NCI-H526 treated with DMSO at 0.1 percent for 48 hours (cell line): ENCODE measurements around the gene MBP.

Experiments
- DNase-seq: peaks from one replicate; lab custom pipeline; 2025; lab: John Stamatoyannopoulos, UW

Gene MBP

GRCh38 chr18:77114415-77115191, 18.0 kb downstream of the MBP start:
- DNase-seq: peak; percentile 32

GRCh38 chr18:77114152-77114414, 18.5 kb downstream of the MBP start:
- no peak for DNase-seq

- DNase-seq: no peak
Measured at GRCh38 chr18:77113361-77114151, 19.0 kb downstream of the MBP start.

- no peak for DNase-seq
Measured at GRCh38 chr18:77112747-77113092, 19.9 kb downstream of the MBP start.

- DNase-seq: no peak
Measured at GRCh38 chr18:77111951-77112746, 20.4 kb downstream of the MBP start.

- DNase-seq: no peak
Measured at GRCh38 chr18:77111449-77111848, 21.1 kb downstream of the MBP start.

GRCh38 chr18:77110936-77111335, 21.6 kb downstream of the MBP start:
- DNase-seq: no peak

GRCh38 chr18:77110400-77110799, 22.2 kb downstream of the MBP start:
- DNase-seq: no peak

- DNase-seq: no peak
Measured at GRCh38 chr18:77109648-77110019, 22.9 kb downstream of the MBP start.

GRCh38 chr18:77108821-77109647, 23.5 kb downstream of the MBP start:
- no peak for DNase-seq

GRCh38 chr18:77108001-77108692, 24.4 kb downstream of the MBP start:
- DNase-seq: no peak

GRCh38 chr18:77107292-77107691, 25.3 kb downstream of the MBP start:
- no peak for DNase-seq

- DNase-seq: no peak
Measured at GRCh38 chr18:77106331-77106730, 26.3 kb downstream of the MBP start.

- no peak for DNase-seq
Measured at GRCh38 chr18:77105680-77106079, 26.9 kb downstream of the MBP start.

- no peak for DNase-seq
Measured at GRCh38 chr18:77105028-77105427, 27.6 kb downstream of the MBP start.

GRCh38 chr18:77103991-77104531, 28.5 kb downstream of the MBP start:
- DNase-seq: no peak

- no peak for DNase-seq
Measured at GRCh38 chr18:77103187-77103850, 29.3 kb downstream of the MBP start.

- no peak for DNase-seq
Measured at GRCh38 chr18:77102259-77103040, 30.1 kb downstream of the MBP start.

GRCh38 chr18:77101410-77102258, 30.9 kb downstream of the MBP start:
- no peak for DNase-seq
